Calu3 (cell line): ENCODE results near the gene MAP3K10. TPM values are rescaled to one million over a fixed set of nuclear protein-coding genes. Genes with fewer than 3 reads are reported as not detected.
"Not testable (repeated sequence)": the region's sequence is repeated elsewhere in the genome, so short reads cannot be mapped to it uniquely, and the experiment has no call there.

ENCODE experiments used
- BruUV-seq: library from RNA; stranded (reverse); fragments of 400-500 nt; replicated peaks from 2 replicates; lab custom pipeline; 2021; lab: Mats Ljungman, UMichigan
- CTCF ChIA-PET: fragments of 300-600 bp; sonication (Branson Sonifier 250); formaldehyde crosslinking; loops from one replicate; lab custom pipeline; 2022; ENCODE audit warnings: antibody characterized with exemption; lab: Charles Lee
- DNase-seq: peaks from one replicate; pipeline ENCODE4 v3.0.0; 2022
- H3K27ac Mint-ChIP-seq: one replicate; pipeline ENCODE4 v1.8.0; 2022; ENCODE audit warnings: mixed read lengths; ENCODE audit not compliant: unreplicated experiment
- H3K27me3 Mint-ChIP-seq: one replicate; pipeline ENCODE4 v1.8.0; 2022; ENCODE audit warnings: mixed read lengths; ENCODE audit not compliant: unreplicated experiment
- H3K36me3 Mint-ChIP-seq: one replicate; pipeline ENCODE4 v1.8.0; 2022; ENCODE audit warnings: mild to moderate bottlenecking, moderate library complexity, mixed read lengths; ENCODE audit not compliant: insufficient read depth, unreplicated experiment
- H3K4me1 Mint-ChIP-seq: one replicate; pipeline ENCODE4 v1.8.0; 2022; ENCODE audit warnings: mild to moderate bottlenecking, low read depth, mixed read lengths; ENCODE audit not compliant: unreplicated experiment
- H3K4me3 Mint-ChIP-seq: one replicate; pipeline ENCODE4 v1.8.0; 2022; ENCODE audit warnings: mild to moderate bottlenecking, low read depth, moderate library complexity, mixed read lengths; ENCODE audit not compliant: unreplicated experiment
- H3K9me3 Mint-ChIP-seq: one replicate; pipeline ENCODE4 v1.8.0; 2022; ENCODE audit warnings: low read depth, mixed read lengths; ENCODE audit not compliant: unreplicated experiment
- intact Hi-C: fragments of 100-400 bp; cut with micrococcal nuclease; formaldehyde crosslinking; loops from one replicate; pipeline ENCODE4 v1.10.0; 2022; ENCODE audit not compliant: unreplicated experiment
- total RNA-seq: library from RNA; stranded (reverse); gene quantifications from 2 replicates; pipeline ENCODE4 v1.2.3, GENCODE V29; 2022
- TF ChIP-seq, protein P1 (sequence below): fragments of 200-600 bp; IDR thresholded peaks from one replicate; pipeline ENCODE4 v1.8.0; 2022; ENCODE audit warnings: antibody characterized with exemption; ENCODE audit not compliant: unreplicated experiment

Gene MAP3K10
- total RNA-seq, 1 experiment from 2014 or later = 30.5 TPM

DNA sequence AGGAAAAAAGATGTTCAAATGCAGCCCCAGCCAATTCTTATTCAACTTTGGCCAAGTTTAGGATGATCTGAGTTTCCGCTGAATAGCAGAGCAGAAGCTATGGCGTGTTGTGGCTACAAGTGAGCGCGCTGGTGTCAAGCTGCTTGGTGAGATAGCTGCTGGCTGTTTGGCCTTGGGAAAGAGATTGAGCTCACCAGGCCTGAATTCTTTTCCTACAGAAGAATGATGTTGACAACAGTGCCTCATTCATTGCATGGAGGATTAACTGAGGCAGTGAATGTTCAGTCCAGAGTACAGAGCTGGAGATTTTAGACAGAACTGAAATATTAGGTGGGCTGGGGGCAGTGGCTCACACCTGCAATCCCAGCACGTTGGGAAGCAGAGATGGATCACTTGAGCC lies 31.5 kb upstream of the MAP3K10 start:
- Mint-ChIP-seq H3K4me3 (no peak overlapping the region), H3K27me3 (peaks cover 2% of the 10 kb centered on the region), H3K4me1 (peaks cover 6% of the 10 kb centered on the region), H3K27ac (no peak overlapping the region), H3K9me3 (peaks cover 3% of the 10 kb centered on the region), H3K36me3 (peaks cover 12% of the 10 kb centered on the region)
- no TSS peak for BruUV-seq
- TF ChIP-seq, protein P1, sequence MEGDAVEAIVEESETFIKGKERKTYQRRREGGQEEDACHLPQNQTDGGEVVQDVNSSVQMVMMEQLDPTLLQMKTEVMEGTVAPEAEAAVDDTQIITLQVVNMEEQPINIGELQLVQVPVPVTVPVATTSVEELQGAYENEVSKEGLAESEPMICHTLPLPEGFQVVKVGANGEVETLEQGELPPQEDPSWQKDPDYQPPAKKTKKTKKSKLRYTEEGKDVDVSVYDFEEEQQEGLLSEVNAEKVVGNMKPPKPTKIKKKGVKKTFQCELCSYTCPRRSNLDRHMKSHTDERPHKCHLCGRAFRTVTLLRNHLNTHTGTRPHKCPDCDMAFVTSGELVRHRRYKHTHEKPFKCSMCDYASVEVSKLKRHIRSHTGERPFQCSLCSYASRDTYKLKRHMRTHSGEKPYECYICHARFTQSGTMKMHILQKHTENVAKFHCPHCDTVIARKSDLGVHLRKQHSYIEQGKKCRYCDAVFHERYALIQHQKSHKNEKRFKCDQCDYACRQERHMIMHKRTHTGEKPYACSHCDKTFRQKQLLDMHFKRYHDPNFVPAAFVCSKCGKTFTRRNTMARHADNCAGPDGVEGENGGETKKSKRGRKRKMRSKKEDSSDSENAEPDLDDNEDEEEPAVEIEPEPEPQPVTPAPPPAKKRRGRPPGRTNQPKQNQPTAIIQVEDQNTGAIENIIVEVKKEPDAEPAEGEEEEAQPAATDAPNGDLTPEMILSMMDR = no peak
- no peak for DNase-seq
- CTCF ChIA-PET = interaction anchor here (0.7 kb wide), 1 partner anchor 8 kb away, joined by 4 read pairs; no protein-coding TSS in a partner anchor
- intact Hi-C loops = no loop called here

- H3K27ac Mint-ChIP-seq = no peak overlapping the region
- H3K27me3 Mint-ChIP-seq = peaks cover 15% of the 10 kb centered on the region
- no peak overlapping the region for H3K4me3 Mint-ChIP-seq
- H3K36me3 Mint-ChIP-seq = peaks cover 12% of the 10 kb centered on the region
- TF ChIP-seq, protein P1 = no peak
- peaks cover 9% of the 10 kb centered on the region for H3K4me1 Mint-ChIP-seq
- BruUV-seq = no TSS peak
- no peaks in the 10 kb centered on the region for H3K9me3 Mint-ChIP-seq
- intact Hi-C loops = no loop called here
- DNase-seq = no peak
- CTCF ChIA-PET = no interaction called here
These were observed 29.1 kb upstream of the MAP3K10 start for GRCh38 chr19:40162104-40162503.

DNA sequence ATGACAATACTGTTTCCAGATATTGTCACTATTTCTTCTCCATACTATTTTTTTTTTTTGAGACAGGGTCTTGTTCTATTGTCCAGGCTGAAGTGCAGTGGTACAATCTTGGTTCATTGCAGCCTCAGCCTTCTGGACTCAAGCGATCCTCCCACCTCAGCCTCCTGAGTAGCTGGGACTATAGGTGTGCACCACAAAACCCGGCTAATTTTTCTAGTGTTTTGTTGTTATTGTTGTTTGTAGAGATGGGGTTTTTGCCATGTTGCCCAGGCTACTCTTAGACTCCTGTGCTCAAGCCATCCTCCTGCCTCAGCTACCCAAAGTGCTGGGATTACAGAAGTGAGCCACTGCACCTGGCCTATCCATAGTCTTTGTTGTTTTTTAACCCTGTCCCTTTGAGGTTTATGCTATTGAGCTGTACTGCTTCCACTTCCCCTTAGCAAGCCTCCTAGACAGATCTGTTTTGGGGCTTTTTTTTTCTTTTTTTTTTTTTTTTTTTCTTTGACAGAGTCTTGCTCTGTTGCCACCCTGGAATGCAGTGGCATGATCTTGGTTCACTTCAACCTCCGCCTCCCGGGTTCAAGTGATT lies 27.6 kb upstream of the MAP3K10 start:
- Mint-ChIP-seq H3K4me3 (no peak overlapping the region), H3K27ac (peak overlapping the region; percentile 98), H3K36me3 (peaks cover 12% of the 10 kb centered on the region), H3K4me1 (peaks cover 9% of the 10 kb centered on the region), H3K27me3 (peaks cover 15% of the 10 kb centered on the region), H3K9me3 (no peaks in the 10 kb centered on the region)
- intact Hi-C loops = no loop called here
- BruUV-seq = no TSS peak
- TF ChIP-seq, protein P1 = no peak
- CTCF ChIA-PET = interaction anchor here (0.6 to 0.7 kb wide), 2 partner anchors 151 to 1288 kb away, joined by 3 to 4 read pairs; no protein-coding TSS in a partner anchor
- no peak for DNase-seq

GRCh38 chr19:40165362-40165937 lies 25.8 kb upstream of the MAP3K10 start:
- DNase-seq = peak; percentile 52
- Mint-ChIP-seq H3K36me3 (peaks cover 12% of the 10 kb centered on the region), H3K27me3 (peaks cover 18% of the 10 kb centered on the region), H3K4me3 (no peak overlapping the region), H3K4me1 (peaks cover 9% of the 10 kb centered on the region), H3K9me3 (no peaks in the 10 kb centered on the region), H3K27ac (no peak overlapping the region)
- intact Hi-C loops = no loop called here
- TF ChIP-seq, protein P1 = peak; percentile 26
- BruUV-seq = no TSS peak
- CTCF ChIA-PET = interaction anchor here (0.5 to 1.4 kb wide), 6 partner anchors 8 to 174 kb away, joined by 3 to 7 read pairs (median 4); no protein-coding TSS in a partner anchor

- H3K27me3 Mint-ChIP-seq = peaks cover 27% of the 10 kb centered on the region
- CTCF ChIA-PET, BruUV-seq, H3K9me3 Mint-ChIP-seq, intact Hi-C loops, H3K27ac Mint-ChIP-seq, H3K4me3 Mint-ChIP-seq, DNase-seq, H3K4me1 Mint-ChIP-seq, H3K36me3 Mint-ChIP-seq: not testable (repeated sequence)
These were observed 21.5 kb upstream of the MAP3K10 start for GRCh38 chr19:40169482-40170302.

GRCh38 chr19:40170303-40170989 lies 20.8 kb upstream of the MAP3K10 start:
- peaks cover 20% of the 10 kb centered on the region for H3K27me3 Mint-ChIP-seq
- intact Hi-C loops, H3K4me1 Mint-ChIP-seq, H3K27ac Mint-ChIP-seq, DNase-seq, H3K4me3 Mint-ChIP-seq, BruUV-seq, H3K36me3 Mint-ChIP-seq, CTCF ChIA-PET, H3K9me3 Mint-ChIP-seq: not testable (repeated sequence)
